Stimulated activated memory B cell treated with anti-CD40 and anti-IgM and Interleukin-4, amounts not matched to agents 10 μg/mL and 1 μg/mL and 100 μg/mL, for 72 hours (primary cell): ENCODE results near the gene PSD2.

ENCODE experiments used
- ATAC-seq: fragments of 150-1000 bp; cut with Tn5 transposase; 2 replicates; pipeline ENCODE4 v1.10.0; 2021
- H3K27ac Mint-ChIP-seq: one replicate; pipeline ENCODE4 v1.8.0; 2022; ENCODE audit warnings: mild to moderate bottlenecking, mixed read lengths
- H3K27me3 Mint-ChIP-seq: one replicate; pipeline ENCODE4 v1.8.0; 2022; ENCODE audit warnings: mixed read lengths
- H3K36me3 Mint-ChIP-seq: one replicate; pipeline ENCODE4 v1.8.0; 2022; ENCODE audit warnings: mixed read lengths
- H3K4me1 Mint-ChIP-seq: one replicate; pipeline ENCODE4 v1.8.0; 2022; ENCODE audit warnings: mixed read lengths
- H3K4me3 Mint-ChIP-seq: one replicate; pipeline ENCODE4 v1.8.0; 2022; ENCODE audit warnings: mild to moderate bottlenecking, moderate library complexity, mixed read lengths
- H3K9me3 Mint-ChIP-seq: one replicate; pipeline ENCODE4 v1.8.0; 2022; ENCODE audit warnings: mixed read lengths

The PSD2 gene

GRCh38 chr5:139872052-139872766, 76.6 kb downstream of the PSD2 start:
- Mint-ChIP-seq H3K9me3 (no peaks in the 10 kb centered on the region), H3K27me3 (peaks cover 47% of the 10 kb centered on the region), H3K4me1 (no peaks in the 10 kb centered on the region), H3K4me3 (no peak overlapping the region), H3K27ac (no peak overlapping the region), H3K36me3 (no peaks in the 10 kb centered on the region)
- no peak for ATAC-seq

DNA sequence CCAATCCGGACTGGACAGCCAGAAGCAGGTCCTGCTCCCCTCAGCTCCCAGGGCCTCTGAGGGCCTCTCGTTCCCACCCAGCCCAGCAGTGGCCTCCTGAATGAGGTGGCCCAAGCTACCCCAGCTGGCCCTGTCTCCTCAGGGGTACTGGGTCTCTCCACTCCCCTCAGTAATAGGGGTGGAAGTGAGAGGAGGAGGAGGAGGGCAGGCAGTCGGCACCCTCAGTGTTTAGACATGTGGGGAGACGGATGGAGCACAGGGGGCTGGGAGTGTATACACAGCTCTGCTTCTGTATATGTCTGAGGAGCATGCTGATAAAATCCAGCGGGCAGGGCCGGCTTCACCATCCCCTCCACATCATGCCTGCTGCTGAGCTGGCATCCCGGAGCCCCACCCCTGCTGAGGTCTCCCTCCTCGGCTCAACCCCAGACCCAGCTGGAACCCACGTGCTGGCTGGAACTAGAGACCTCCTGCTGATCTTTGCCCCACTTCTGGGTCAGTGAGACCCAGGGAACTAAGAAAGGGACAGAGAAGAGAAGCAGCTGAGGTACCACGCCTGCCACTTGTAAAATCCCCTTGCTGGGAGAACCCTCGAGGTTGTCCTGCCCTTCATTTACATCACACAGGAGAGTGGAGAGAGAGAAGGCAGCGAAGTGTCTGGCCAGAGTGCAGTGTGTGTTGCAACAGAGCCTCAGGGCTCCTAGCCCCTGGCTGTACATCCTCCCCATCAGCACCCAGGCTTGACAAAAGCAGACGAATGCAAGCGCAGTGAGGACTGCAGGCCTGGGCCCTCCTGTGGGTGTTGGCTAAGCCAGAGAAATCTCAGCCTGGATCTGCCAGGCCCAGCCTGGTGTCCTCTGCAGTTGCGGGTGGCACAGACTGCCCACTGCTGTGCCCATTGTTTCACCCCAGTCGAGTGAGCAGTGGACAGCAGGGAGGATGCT, 77.5 kb downstream of the PSD2 start:
- H3K9me3 Mint-ChIP-seq, result no peaks in the 10 kb centered on the region
- H3K27me3 Mint-ChIP-seq, result peaks cover 41% of the 10 kb centered on the region
- H3K27ac Mint-ChIP-seq, result no peak overlapping the region
- H3K4me3 Mint-ChIP-seq, result no peak overlapping the region
- no peak for ATAC-seq
- H3K36me3 Mint-ChIP-seq, result no peaks in the 10 kb centered on the region
- H3K4me1 Mint-ChIP-seq, result no peaks in the 10 kb centered on the region

DNA sequence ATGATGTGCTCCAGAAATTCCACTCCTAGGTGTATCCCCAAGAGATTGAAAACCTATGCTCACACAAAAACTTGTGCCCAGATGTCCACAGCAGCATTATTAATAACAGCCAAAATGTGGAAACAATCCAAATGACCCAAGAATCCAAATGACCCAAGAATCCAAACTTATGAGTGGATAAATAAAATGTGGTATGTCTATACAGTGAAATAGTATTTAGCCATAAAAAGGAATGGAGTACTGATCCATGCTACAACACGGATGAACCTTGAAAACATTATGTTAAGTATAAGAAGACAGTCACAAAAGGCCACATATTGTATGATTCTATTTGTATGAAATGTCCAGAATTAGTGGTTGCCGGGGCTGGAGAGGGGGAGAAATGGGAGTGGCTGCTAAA, 80.3 kb downstream of the PSD2 start:
- H3K9me3 Mint-ChIP-seq, result no peaks in the 10 kb centered on the region
- H3K4me3 Mint-ChIP-seq, result no peak overlapping the region
- no peaks in the 10 kb centered on the region for H3K36me3 Mint-ChIP-seq
- peaks cover 44% of the 10 kb centered on the region for H3K27me3 Mint-ChIP-seq
- no peak overlapping the region for H3K27ac Mint-ChIP-seq
- ATAC-seq, result no peak
- H3K4me1 Mint-ChIP-seq, result no peaks in the 10 kb centered on the region

- Mint-ChIP-seq H3K27me3 (peaks cover 40% of the 10 kb centered on the region), H3K36me3 (no peaks in the 10 kb centered on the region), H3K27ac (no peak overlapping the region), H3K4me1 (no peaks in the 10 kb centered on the region), H3K9me3 (no peaks in the 10 kb centered on the region), H3K4me3 (no peak overlapping the region)
- ATAC-seq, result no peak
Observed at GRCh38 chr5:139877129-139877597, 81.6 kb downstream of the PSD2 start.

DNA sequence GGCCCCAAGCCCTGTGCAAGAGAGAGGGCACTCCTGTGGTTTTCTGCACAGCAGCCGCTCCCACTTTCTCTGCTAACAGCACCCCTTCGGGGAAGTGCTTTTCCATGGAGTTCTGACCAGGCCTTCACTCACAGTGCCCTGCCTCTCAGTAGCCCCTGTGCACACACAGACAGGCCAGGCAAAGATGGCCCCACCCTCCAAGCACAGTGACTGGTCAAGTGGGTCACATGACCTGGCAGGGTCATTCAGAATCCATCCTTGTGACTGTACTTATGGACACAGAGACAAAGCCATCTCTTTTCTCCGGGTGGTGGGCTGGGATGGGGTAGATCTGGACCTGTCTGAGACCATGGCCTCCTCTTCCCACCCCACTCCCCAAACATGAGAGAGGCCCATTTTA, 82.5 kb downstream of the PSD2 start:
- Mint-ChIP-seq H3K27ac (no peak overlapping the region), H3K4me3 (no peak overlapping the region), H3K36me3 (no peaks in the 10 kb centered on the region), H3K9me3 (no peaks in the 10 kb centered on the region), H3K27me3 (peaks cover 30% of the 10 kb centered on the region), H3K4me1 (no peaks in the 10 kb centered on the region)
- ATAC-seq, result no peak

- Mint-ChIP-seq H3K9me3 (no peaks in the 10 kb centered on the region), H3K4me1 (peaks cover 7% of the 10 kb centered on the region), H3K36me3 (no peaks in the 10 kb centered on the region), H3K4me3 (no peak overlapping the region), H3K27me3 (peaks cover 35% of the 10 kb centered on the region), H3K27ac (no peak overlapping the region)
- no peak for ATAC-seq
Observed at GRCh38 chr5:139880416-139881142, 85.0 kb downstream of the PSD2 start.

DNA sequence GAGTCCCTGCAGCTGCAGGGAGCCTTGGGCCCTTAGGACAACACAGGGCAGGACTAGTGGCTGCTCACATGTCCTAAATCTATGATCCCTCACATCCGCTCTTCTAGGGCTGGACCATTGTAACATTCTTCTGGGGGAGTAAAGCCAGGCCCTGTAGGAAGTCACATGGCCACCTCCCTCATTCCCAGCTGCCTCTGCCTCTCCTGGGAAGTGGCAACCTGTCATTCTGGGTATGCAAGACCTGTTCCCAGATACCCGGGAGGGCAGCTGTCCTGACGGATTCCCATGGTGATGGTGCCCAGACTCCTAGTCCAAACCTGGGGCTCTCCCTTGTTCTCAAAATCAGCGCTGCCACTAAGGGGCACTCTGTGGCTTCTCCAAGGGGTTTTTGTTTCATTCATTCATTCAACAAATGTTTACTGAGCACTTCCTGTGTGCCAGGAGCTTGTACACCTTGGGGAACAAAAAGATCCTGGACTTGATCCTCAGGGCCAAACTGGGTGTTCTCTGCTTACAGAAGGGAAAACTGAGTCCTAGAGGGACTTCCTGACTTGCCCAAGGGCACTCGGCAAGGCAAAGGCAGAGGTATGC, 85.6 kb downstream of the PSD2 start:
- Mint-ChIP-seq H3K27ac (no peak overlapping the region), H3K4me1 (peaks cover 13% of the 10 kb centered on the region), H3K27me3 (peaks cover 41% of the 10 kb centered on the region), H3K4me3 (no peak overlapping the region), H3K36me3 (no peaks in the 10 kb centered on the region), H3K9me3 (no peaks in the 10 kb centered on the region)
- no peak for ATAC-seq

DNA sequence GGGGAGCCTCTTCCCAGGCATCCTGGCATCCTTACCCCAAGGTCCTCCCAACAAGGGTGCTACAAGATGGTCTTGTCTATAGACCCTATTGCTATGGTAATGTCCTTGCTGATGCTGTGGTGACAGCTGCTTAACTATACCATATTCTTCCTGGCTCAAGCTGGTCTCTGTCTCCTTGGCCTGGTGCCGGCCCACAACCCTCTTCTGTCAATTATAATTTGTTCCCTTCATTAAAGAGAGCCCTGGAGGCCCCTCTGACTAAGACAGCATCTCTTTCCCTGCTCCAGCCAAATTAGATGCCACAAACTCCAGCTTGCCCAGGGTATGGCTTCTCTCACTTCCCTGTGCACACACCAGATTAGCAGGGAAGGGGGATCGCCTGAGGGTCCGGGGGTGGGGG, 86.7 kb downstream of the PSD2 start:
- ATAC-seq, result no peak
- Mint-ChIP-seq H3K36me3 (no peaks in the 10 kb centered on the region), H3K4me1 (peaks cover 16% of the 10 kb centered on the region), H3K4me3 (no peak overlapping the region), H3K27ac (no peak overlapping the region), H3K9me3 (no peaks in the 10 kb centered on the region), H3K27me3 (peaks cover 48% of the 10 kb centered on the region)

DNA sequence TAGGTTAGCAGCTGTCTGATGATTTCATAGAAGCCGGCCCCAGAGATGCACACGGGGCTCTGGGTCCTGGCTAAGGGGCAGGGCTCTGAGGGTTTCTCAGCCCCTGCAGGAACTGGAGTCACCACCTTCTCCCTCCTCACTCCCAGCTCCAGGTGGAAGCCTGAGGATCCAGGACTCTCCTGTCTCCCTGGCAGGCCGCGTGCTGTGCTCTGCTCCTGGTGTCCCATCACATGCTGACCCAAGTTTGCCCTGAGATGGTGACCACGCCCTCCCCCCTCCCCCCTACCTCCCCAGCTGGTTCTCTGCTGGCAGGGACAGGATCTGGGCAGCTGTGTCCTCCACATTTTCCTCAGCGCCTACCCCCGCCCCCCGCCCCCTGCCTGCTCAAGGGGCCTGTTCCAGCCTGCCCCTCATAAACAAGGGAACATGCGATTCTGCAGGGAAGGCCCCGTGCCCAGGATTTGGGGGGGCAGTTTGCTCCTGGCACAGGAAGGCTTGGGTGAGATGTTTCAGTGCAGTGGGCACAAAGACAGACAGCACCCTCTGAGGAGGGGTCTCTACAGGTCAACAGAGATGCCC, 87.4 kb downstream of the PSD2 start:
- no peak for ATAC-seq
- Mint-ChIP-seq H3K9me3 (no peaks in the 10 kb centered on the region), H3K27ac (no peak overlapping the region), H3K4me1 (peaks cover 16% of the 10 kb centered on the region), H3K4me3 (no peak overlapping the region), H3K27me3 (peaks cover 55% of the 10 kb centered on the region), H3K36me3 (no peaks in the 10 kb centered on the region)

DNA sequence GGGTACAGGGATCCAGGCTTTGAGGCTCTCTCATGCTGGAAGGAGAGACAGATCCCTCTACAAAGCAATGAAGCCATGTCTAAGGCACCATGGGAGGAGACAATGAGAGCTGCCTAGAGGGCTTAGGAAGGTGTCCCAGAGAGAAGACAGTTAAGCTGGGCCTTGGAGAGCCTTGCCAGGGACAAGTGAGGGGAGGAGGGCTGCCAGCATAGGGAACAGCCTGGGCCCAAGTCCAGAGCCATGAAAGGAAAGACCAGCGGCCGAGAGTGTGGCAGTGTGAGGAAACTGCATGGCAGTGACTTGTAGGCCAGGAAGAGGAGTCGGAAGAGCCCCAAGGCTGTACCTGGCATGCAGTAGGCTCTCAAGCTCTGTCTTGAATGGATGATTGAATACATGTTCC, 88.5 kb downstream of the PSD2 start:
- Mint-ChIP-seq H3K27ac (no peak overlapping the region), H3K27me3 (peaks cover 58% of the 10 kb centered on the region), H3K9me3 (no peaks in the 10 kb centered on the region), H3K4me3 (no peak overlapping the region), H3K36me3 (no peaks in the 10 kb centered on the region), H3K4me1 (peaks cover 16% of the 10 kb centered on the region)
- ATAC-seq, result no peak

- Mint-ChIP-seq H3K27me3 (peaks cover 57% of the 10 kb centered on the region), H3K4me1 (peaks cover 16% of the 10 kb centered on the region), H3K4me3 (no peak overlapping the region), H3K36me3 (no peaks in the 10 kb centered on the region), H3K9me3 (no peaks in the 10 kb centered on the region), H3K27ac (no peak overlapping the region)
- no peak for ATAC-seq
Observed at GRCh38 chr5:139884734-139885133, 89.1 kb downstream of the PSD2 start.

GRCh38 chr5:139885172-139885856, 89.7 kb downstream of the PSD2 start:
- ATAC-seq, result no peak
- H3K27ac Mint-ChIP-seq, result no peak overlapping the region
- H3K4me3 Mint-ChIP-seq, result no peak overlapping the region
- H3K4me1 Mint-ChIP-seq, result peaks cover 16% of the 10 kb centered on the region
- H3K27me3 Mint-ChIP-seq, result peaks cover 57% of the 10 kb centered on the region
- H3K9me3 Mint-ChIP-seq, result no peaks in the 10 kb centered on the region
- H3K36me3 Mint-ChIP-seq, result no peaks in the 10 kb centered on the region

- Mint-ChIP-seq H3K27ac (no peak overlapping the region), H3K9me3 (no peaks in the 10 kb centered on the region), H3K36me3 (no peaks in the 10 kb centered on the region), H3K4me3 (no peak overlapping the region), H3K4me1 (peaks cover 16% of the 10 kb centered on the region), H3K27me3 (peaks cover 57% of the 10 kb centered on the region)
- ATAC-seq, result no peak
Observed at GRCh38 chr5:139885857-139886208, 90.2 kb downstream of the PSD2 start.

GRCh38 chr5:139886213-139886612, 90.6 kb downstream of the PSD2 start:
- no peaks in the 10 kb centered on the region for H3K36me3 Mint-ChIP-seq
- ATAC-seq, result no peak
- no peaks in the 10 kb centered on the region for H3K9me3 Mint-ChIP-seq
- H3K27me3 Mint-ChIP-seq, result peaks cover 59% of the 10 kb centered on the region
- no peak overlapping the region for H3K27ac Mint-ChIP-seq
- peaks cover 16% of the 10 kb centered on the region for H3K4me1 Mint-ChIP-seq
- H3K4me3 Mint-ChIP-seq, result no peak overlapping the region
